ENCODE results near the gene RPL15. TPM values are rescaled to one million over a fixed set of nuclear protein-coding genes. Genes with fewer than 3 reads are reported as not detected.

The RPL15 gene
- total RNA-seq, 1 experiment from 2014 or later = 864 TPM

DNA sequence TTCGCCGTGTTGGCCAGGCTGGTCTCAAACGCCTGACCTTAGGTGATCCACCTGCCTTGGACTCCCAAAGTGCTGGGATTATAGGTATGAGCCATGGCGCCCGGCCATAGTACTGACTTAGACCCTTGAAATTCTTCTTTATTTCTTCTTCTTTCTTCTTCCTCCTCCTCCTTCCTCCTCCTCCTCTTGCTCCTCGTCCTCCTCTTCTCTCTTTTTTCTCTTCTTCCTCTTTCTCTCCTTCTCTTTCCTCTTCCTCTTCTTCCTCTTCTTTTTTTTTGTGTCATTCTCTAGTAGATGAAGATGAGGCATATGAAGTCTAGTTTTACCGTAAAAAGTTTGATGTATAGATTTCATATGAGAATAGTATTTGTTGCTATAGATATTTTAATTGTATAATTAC is 9.3 kb downstream of the RPL15 start:
- DNase-seq (ENCODE audit: low read depth, low spot score) (no peak), ATAC-seq (no peak)
- Histone ChIP-seq H3K36me3 (ENCODE audit: control insufficient read depth, insufficient read depth, low read length) (no peaks in the 10 kb centered on the region), H3K4me3 (ENCODE audit: low read depth in 2 of 2, low read length in 2 of 2) (no peak overlapping the region), H3K27ac (ENCODE audit: low read length) (no peak overlapping the region), H3K9me3 (ENCODE audit: control insufficient read depth, insufficient read depth, low read depth, low read length) (no peaks in the 10 kb centered on the region), H3K27me3 (ENCODE audit: control insufficient read depth, insufficient read depth, low read length) (no peaks in the 10 kb centered on the region), H3K4me1 (ENCODE audit: control insufficient read depth, insufficient read depth, low read length) (no peaks in the 10 kb centered on the region)
- POLR2A ChIA-PET = no interaction called here
- TF ChIP-seq POLR2AphosphoS5 (IDR thresholded peaks at IDR 0.05; ENCODE audit: low read depth, low read length) = no peak
- TF ChIP-seq TCF7L2 (IDR thresholded peaks at IDR 0.05; ENCODE audit: low read depth, low read length) = no peak
- TF ChIP-seq, protein P1, sequence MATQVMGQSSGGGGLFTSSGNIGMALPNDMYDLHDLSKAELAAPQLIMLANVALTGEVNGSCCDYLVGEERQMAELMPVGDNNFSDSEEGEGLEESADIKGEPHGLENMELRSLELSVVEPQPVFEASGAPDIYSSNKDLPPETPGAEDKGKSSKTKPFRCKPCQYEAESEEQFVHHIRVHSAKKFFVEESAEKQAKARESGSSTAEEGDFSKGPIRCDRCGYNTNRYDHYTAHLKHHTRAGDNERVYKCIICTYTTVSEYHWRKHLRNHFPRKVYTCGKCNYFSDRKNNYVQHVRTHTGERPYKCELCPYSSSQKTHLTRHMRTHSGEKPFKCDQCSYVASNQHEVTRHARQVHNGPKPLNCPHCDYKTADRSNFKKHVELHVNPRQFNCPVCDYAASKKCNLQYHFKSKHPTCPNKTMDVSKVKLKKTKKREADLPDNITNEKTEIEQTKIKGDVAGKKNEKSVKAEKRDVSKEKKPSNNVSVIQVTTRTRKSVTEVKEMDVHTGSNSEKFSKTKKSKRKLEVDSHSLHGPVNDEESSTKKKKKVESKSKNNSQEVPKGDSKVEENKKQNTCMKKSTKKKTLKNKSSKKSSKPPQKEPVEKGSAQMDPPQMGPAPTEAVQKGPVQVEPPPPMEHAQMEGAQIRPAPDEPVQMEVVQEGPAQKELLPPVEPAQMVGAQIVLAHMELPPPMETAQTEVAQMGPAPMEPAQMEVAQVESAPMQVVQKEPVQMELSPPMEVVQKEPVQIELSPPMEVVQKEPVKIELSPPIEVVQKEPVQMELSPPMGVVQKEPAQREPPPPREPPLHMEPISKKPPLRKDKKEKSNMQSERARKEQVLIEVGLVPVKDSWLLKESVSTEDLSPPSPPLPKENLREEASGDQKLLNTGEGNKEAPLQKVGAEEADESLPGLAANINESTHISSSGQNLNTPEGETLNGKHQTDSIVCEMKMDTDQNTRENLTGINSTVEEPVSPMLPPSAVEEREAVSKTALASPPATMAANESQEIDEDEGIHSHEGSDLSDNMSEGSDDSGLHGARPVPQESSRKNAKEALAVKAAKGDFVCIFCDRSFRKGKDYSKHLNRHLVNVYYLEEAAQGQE (IDR thresholded peaks at IDR 0.05; ENCODE audit: insufficient read depth in 1 of 2, low read depth in 2 of 2, low read length in 1 of 2) = no peak
- TF ChIP-seq SIN3A (IDR thresholded peaks at IDR 0.05; ENCODE audit: borderline replicate concordance, insufficient read depth, low read depth, low read length) = no peak
- CTCF ChIA-PET = no interaction called here
- in situ Hi-C loops (cut with HindIII; ENCODE audit: low pct_unique_long_range_greater_than_20kb, low sequenced_read_pairs) = no loop called here
- no TSS peak for BruUV-seq (replicated peaks)
- intact Hi-C loops (cut with micrococcal nuclease; ENCODE audit: unreplicated experiment) = no loop called here

DNA sequence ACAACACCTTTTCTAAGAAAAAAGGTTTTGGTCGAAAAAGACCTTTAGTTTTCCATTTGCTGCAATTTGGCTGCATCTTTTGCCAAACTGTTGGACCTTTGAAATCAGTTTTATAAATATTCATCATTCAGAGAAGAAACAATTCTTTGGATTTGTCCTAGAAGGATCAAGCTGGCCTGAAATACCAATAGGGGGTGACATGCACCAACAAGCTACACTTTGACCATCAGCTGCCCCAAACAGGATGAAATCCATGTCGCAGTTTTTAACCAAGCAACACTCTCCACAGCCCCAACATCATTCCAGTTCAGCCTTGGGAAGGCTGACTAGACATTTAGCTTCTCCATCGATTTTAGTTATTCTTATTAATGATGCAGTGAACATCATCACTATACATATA is 9.8 kb downstream of the RPL15 start:
- no TSS peak for BruUV-seq (replicated peaks)
- Histone ChIP-seq H3K27me3 (ENCODE audit: control insufficient read depth, insufficient read depth, low read length) (no peaks in the 10 kb centered on the region), H3K4me1 (ENCODE audit: control insufficient read depth, insufficient read depth, low read length) (no peaks in the 10 kb centered on the region), H3K9me3 (ENCODE audit: control insufficient read depth, insufficient read depth, low read depth, low read length) (no peaks in the 10 kb centered on the region), H3K27ac (ENCODE audit: low read length) (no peak overlapping the region), H3K4me3 (ENCODE audit: low read depth in 2 of 2, low read length in 2 of 2) (no peak overlapping the region), H3K36me3 (ENCODE audit: control insufficient read depth, insufficient read depth, low read length) (no peaks in the 10 kb centered on the region)
- POLR2A ChIA-PET = no interaction called here
- TF ChIP-seq, protein P2, sequence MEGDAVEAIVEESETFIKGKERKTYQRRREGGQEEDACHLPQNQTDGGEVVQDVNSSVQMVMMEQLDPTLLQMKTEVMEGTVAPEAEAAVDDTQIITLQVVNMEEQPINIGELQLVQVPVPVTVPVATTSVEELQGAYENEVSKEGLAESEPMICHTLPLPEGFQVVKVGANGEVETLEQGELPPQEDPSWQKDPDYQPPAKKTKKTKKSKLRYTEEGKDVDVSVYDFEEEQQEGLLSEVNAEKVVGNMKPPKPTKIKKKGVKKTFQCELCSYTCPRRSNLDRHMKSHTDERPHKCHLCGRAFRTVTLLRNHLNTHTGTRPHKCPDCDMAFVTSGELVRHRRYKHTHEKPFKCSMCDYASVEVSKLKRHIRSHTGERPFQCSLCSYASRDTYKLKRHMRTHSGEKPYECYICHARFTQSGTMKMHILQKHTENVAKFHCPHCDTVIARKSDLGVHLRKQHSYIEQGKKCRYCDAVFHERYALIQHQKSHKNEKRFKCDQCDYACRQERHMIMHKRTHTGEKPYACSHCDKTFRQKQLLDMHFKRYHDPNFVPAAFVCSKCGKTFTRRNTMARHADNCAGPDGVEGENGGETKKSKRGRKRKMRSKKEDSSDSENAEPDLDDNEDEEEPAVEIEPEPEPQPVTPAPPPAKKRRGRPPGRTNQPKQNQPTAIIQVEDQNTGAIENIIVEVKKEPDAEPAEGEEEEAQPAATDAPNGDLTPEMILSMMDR (IDR thresholded peaks at IDR 0.05) = peak; percentile 54
- TF ChIP-seq, protein P1 (IDR thresholded peaks at IDR 0.05; ENCODE audit: insufficient read depth in 1 of 2, low read depth in 2 of 2, low read length in 1 of 2) = no peak
- DNase-seq (ENCODE audit: low read depth, low spot score) = no peak
- intact Hi-C loops (cut with micrococcal nuclease; ENCODE audit: unreplicated experiment) = no loop called here
- in situ Hi-C loops (cut with HindIII; ENCODE audit: low pct_unique_long_range_greater_than_20kb, low sequenced_read_pairs) = no loop called here
- CTCF ChIA-PET = no interaction called here
- ATAC-seq = no peak

Measured in Panc1 (cell line).